SK-N-SH treated with all-trans-retinoic acid at 6 μM for 48 hours (cell line): ENCODE results near the gene PDE3A.

Experiments
- ATAC-seq: fragments of 200-7000 bp; cut with Tn5 transposase; 3 replicates; pipeline ENCODE4 v1.9.1; 2020; ENCODE audit warnings: mild to moderate bottlenecking, moderate library complexity
- ARNTL ChIP-seq: fragments of 450-650 bp; formaldehyde crosslinking; IDR thresholded peaks from 2 replicates; pipeline ENCODE4 v1.5.0; 2020; ENCODE audit warnings: low read depth, mild to moderate bottlenecking, moderate library complexity, borderline replicate concordance
- BACH2 ChIP-seq: fragments of 250-450 bp; sonication (Bioruptor Pico); IDR thresholded peaks from 2 replicates; pipeline ENCODE4 v1.9.0; 2021; ENCODE audit warnings: mild to moderate bottlenecking, borderline replicate concordance
- CSDC2 ChIP-seq: fragments of 250-450 bp; sonication (Bioruptor Pico); IDR thresholded peaks from 2 replicates; pipeline ENCODE4 v1.5.0; 2020; ENCODE audit warnings: mild to moderate bottlenecking, moderate library complexity
- CSRNP3 ChIP-seq: fragments of 250-450 bp; sonication (Bioruptor Pico); IDR thresholded peaks from 2 replicates; pipeline ENCODE4 v1.5.1; 2021; ENCODE audit warnings: mild to moderate bottlenecking, moderate library complexity
- ESRRG ChIP-seq: fragments of 250-450 bp; sonication (Bioruptor Pico); IDR thresholded peaks from 2 replicates; pipeline ENCODE4 v1.6.1; 2021; ENCODE audit warnings: mild to moderate bottlenecking
- GLIS3 ChIP-seq: fragments of 250-450 bp; sonication (Bioruptor Pico); IDR thresholded peaks from 2 replicates; pipeline ENCODE4 v1.5.0; 2020; ENCODE audit warnings: mild to moderate bottlenecking, moderate library complexity
- ISL1 ChIP-seq: fragments of 250-450 bp; sonication (Bioruptor Pico); IDR thresholded peaks from 2 replicates; pipeline ENCODE4 v2.1.2; 2022; ENCODE audit warnings: mild to moderate bottlenecking, moderate library complexity
- OSR1 ChIP-seq: fragments of 250-450 bp; sonication (Bioruptor Pico); IDR thresholded peaks from 2 replicates; pipeline ENCODE4 v1.8.0; 2022; ENCODE audit warnings: moderate library complexity, mild to moderate bottlenecking, inconsistent platforms
- POU6F1 ChIP-seq: fragments of 250-450 bp; sonication (Bioruptor Pico); IDR thresholded peaks from 2 replicates; pipeline ENCODE4 v1.8.0; 2021; ENCODE audit warnings: low read depth, mild to moderate bottlenecking, moderate library complexity, borderline replicate concordance
- PPARA ChIP-seq: fragments of 250-450 bp; sonication (Bioruptor Pico); IDR thresholded peaks from 2 replicates; pipeline ENCODE4 v1.5.0; 2020; ENCODE audit warnings: mild to moderate bottlenecking, borderline replicate concordance
- SNAI2 ChIP-seq: fragments of 250-450 bp; sonication (Bioruptor Pico); IDR thresholded peaks from 2 replicates; pipeline ENCODE4 v1.5.0; 2020; ENCODE audit warnings: mild to moderate bottlenecking, moderate library complexity
- TCF4 ChIP-seq: fragments of 250-450 bp; sonication (Bioruptor Pico); IDR thresholded peaks from 2 replicates; pipeline ENCODE4 v1.8.0; 2021; ENCODE audit warnings: mild to moderate bottlenecking, moderate library complexity, borderline replicate concordance
- TOX ChIP-seq: fragments of 250-450 bp; sonication (Bioruptor Pico); IDR thresholded peaks from 2 replicates; pipeline ENCODE4 v1.8.0; 2021; ENCODE audit warnings: mild to moderate bottlenecking, moderate library complexity, borderline replicate concordance
- ZC3H10 ChIP-seq: fragments of 250-450 bp; sonication (Bioruptor Pico); IDR thresholded peaks from 2 replicates; pipeline ENCODE4 v1.5.1; 2021; ENCODE audit warnings: mild to moderate bottlenecking, moderate library complexity
- ZFP30 ChIP-seq: fragments of 450-650 bp; formaldehyde crosslinking; IDR thresholded peaks from 2 replicates; pipeline ENCODE4 v1.5.0; 2022; ENCODE audit warnings: mild to moderate bottlenecking, moderate library complexity
- ZNF565 ChIP-seq: fragments of 450-650 bp; formaldehyde crosslinking; conservative IDR thresholded peaks from 2 replicates; pipeline ENCODE4 v1.5.0; 2020; ENCODE audit warnings: low read depth, mild to moderate bottlenecking, moderate library complexity
- ZNF70 ChIP-seq: fragments of 450-650 bp; formaldehyde crosslinking; IDR thresholded peaks from 2 replicates; pipeline ENCODE4 v1.5.0; 2020; ENCODE audit warnings: mild to moderate bottlenecking, moderate library complexity
- ZNF8 ChIP-seq: fragments of 450-650 bp; formaldehyde crosslinking; IDR thresholded peaks from 2 replicates; pipeline ENCODE4 v1.5.0; 2020; ENCODE audit warnings: mild to moderate bottlenecking, moderate library complexity
- TF ChIP-seq, protein P1 (sequence below): fragments of 250-450 bp; sonication (Bioruptor Pico); IDR thresholded peaks from 2 replicates; pipeline ENCODE4 v1.5.0; 2020; ENCODE audit warnings: mild to moderate bottlenecking, moderate library complexity
- TF ChIP-seq, protein P2 (sequence below): fragments of 250-450 bp; sonication (Bioruptor Pico); IDR thresholded peaks from 2 replicates; pipeline ENCODE4 v1.8.0; 2020; ENCODE audit warnings: mild to moderate bottlenecking, moderate library complexity, borderline replicate concordance

Gene PDE3A

DNA sequence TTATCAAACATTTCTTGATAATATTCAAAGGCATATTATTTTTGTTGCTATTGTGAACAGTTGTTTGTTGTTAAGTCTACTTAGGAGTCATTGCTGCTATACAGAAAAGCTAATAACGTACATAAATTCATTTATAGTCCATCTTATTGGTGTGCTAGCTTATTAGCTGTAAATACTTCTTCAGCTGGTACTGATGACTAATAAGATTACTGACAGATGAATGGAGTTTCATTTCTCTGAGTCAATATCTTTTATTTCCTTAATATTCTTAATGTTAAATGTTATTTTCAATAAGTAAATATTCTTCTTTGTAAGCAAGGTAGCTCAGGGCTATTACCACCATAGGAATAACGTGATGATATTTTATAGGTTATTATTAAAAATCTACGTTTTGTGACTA, 187.4 kb downstream of the PDE3A start (continued):
- no peak for TF ChIP-seq CSRNP3 (CRISPR knock-in tag)
- TF ChIP-seq ZNF565: no peak
- no peak for TF ChIP-seq BACH2 (CRISPR knock-in tag)
- TF ChIP-seq TOX (CRISPR knock-in tag): no peak
- TF ChIP-seq OSR1 (CRISPR knock-in tag): no peak

DNA sequence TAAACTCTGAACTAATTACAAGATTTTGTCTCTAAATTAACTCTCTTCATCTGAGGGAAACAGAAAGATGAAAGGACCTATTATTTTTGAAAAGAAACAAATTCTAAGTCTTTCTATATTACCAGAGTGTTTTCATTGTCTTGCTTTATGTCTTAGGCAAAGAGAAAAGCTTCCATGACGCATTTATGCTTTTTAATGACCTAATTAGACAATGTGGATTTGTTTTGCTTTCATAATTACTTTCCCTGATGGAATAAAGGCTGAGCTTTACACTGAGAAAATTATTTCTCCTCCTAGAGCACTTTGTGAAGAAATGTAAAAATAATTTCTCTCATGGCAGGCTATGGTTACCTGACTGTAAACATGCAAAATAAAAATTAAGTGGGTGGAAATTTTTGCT, 188.8 kb downstream of the PDE3A start:
- ATAC-seq: no peak
- TF ChIP-seq ISL1: no peak
- TF ChIP-seq, protein P1, sequence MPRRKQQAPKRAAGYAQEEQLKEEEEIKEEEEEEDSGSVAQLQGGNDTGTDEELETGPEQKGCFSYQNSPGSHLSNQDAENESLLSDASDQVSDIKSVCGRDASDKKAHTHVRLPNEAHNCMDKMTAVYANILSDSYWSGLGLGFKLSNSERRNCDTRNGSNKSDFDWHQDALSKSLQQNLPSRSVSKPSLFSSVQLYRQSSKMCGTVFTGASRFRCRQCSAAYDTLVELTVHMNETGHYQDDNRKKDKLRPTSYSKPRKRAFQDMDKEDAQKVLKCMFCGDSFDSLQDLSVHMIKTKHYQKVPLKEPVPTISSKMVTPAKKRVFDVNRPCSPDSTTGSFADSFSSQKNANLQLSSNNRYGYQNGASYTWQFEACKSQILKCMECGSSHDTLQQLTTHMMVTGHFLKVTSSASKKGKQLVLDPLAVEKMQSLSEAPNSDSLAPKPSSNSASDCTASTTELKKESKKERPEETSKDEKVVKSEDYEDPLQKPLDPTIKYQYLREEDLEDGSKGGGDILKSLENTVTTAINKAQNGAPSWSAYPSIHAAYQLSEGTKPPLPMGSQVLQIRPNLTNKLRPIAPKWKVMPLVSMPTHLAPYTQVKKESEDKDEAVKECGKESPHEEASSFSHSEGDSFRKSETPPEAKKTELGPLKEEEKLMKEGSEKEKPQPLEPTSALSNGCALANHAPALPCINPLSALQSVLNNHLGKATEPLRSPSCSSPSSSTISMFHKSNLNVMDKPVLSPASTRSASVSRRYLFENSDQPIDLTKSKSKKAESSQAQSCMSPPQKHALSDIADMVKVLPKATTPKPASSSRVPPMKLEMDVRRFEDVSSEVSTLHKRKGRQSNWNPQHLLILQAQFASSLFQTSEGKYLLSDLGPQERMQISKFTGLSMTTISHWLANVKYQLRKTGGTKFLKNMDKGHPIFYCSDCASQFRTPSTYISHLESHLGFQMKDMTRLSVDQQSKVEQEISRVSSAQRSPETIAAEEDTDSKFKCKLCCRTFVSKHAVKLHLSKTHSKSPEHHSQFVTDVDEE (CRISPR knock-in tag): no peak
- no peak for TF ChIP-seq CSDC2 (CRISPR knock-in tag)
- TF ChIP-seq ARNTL (CRISPR knock-in tag): no peak
- TF ChIP-seq ZC3H10 (CRISPR knock-in tag): no peak
- TF ChIP-seq POU6F1 (CRISPR knock-in tag): no peak
- TF ChIP-seq CSRNP3 (CRISPR knock-in tag): no peak
- no peak for TF ChIP-seq BACH2 (CRISPR knock-in tag)
- no peak for TF ChIP-seq GLIS3 (CRISPR knock-in tag)
- TF ChIP-seq PPARA (CRISPR knock-in tag): no peak
- TF ChIP-seq TCF4 (CRISPR knock-in tag): no peak
- no peak for TF ChIP-seq OSR1 (CRISPR knock-in tag)
- TF ChIP-seq SNAI2 (CRISPR knock-in tag): no peak
- no peak for TF ChIP-seq ZNF8

- TF ChIP-seq ZC3H10 (CRISPR knock-in tag) (no peak), ZFP30 (no peak), ZNF8 (no peak), TCF4 (CRISPR knock-in tag) (no peak), SNAI2 (CRISPR knock-in tag) (no peak), ZNF70 (CRISPR knock-in tag) (no peak), BACH2 (CRISPR knock-in tag) (no peak)
Observed at GRCh38 chr12:20560935-20561334, 192.6 kb downstream of the PDE3A start.

DNA sequence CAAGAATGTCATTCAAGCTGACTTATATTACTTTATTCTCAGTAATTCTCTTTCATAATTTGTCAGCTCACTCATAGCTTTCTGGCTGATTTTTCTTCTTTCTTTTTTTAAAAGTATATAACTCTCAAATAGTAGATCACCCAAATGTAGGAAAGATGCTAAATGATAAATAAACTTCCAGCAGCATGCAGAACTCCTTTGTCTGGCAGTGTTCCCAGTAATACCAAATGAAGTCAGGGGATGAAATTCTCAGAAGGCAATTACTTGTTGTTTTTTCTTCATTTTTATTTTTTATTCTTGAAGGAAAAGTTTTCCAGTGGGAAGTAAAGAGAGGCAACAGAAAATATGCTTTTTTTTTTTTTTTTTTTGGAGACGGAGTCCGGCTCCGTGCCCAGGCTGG, 193.5 kb downstream of the PDE3A start:
- no peak for ATAC-seq
- TF ChIP-seq ISL1 (no peak), ZC3H10 (CRISPR knock-in tag) (no peak), OSR1 (CRISPR knock-in tag) (no peak), SNAI2 (CRISPR knock-in tag) (no peak), CSRNP3 (CRISPR knock-in tag) (no peak), ESRRG (CRISPR knock-in tag) (no peak), TOX (CRISPR knock-in tag) (no peak), ZNF565 (no peak), ZFP30 (no peak), CSDC2 (CRISPR knock-in tag) (no peak), ZNF8 (no peak), TCF4 (CRISPR knock-in tag) (no peak), ARNTL (CRISPR knock-in tag) (no peak)
- TF ChIP-seq, protein P2, sequence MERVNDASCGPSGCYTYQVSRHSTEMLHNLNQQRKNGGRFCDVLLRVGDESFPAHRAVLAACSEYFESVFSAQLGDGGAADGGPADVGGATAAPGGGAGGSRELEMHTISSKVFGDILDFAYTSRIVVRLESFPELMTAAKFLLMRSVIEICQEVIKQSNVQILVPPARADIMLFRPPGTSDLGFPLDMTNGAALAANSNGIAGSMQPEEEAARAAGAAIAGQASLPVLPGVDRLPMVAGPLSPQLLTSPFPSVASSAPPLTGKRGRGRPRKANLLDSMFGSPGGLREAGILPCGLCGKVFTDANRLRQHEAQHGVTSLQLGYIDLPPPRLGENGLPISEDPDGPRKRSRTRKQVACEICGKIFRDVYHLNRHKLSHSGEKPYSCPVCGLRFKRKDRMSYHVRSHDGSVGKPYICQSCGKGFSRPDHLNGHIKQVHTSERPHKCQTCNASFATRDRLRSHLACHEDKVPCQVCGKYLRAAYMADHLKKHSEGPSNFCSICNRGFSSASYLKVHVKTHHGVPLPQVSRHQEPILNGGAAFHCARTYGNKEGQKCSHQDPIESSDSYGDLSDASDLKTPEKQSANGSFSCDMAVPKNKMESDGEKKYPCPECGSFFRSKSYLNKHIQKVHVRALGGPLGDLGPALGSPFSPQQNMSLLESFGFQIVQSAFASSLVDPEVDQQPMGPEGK (CRISPR knock-in tag): no peak
- TF ChIP-seq, protein P1 (CRISPR knock-in tag): no peak

More at GRCh38 chr12:20560935-20561334, 192.6 kb downstream of the PDE3A start:
- ATAC-seq: no peak
